ENCODE measurements around the gene SELE. TPM values are rescaled to one million over a fixed set of nuclear protein-coding genes. Genes with fewer than 3 reads are reported as not detected.

Gene SELE
- polyA plus RNA-seq, 2 of the 4 experiments (the other 2 are of a cell fraction) = not detected

DNA sequence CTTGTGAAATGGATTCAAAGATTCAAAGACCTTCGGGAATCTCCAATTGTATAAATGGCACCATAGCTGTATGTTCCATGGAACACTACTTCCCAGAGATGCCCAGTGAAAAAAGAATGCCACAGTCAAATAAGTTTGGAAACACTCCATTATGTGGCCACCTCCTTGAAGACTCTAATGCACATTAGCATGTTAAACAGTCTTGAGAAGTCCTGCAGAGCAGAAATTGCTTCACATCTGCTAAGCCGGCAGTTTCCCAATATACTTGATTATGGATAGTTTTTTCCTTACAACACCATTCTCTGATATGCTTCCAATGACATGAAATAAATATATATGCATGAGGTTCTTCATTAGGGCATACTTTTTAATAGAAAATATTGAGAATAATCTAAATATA, 12.7 kb upstream of the SELE start:
- Histone ChIP-seq H3K27ac (no peak overlapping the region), H3K4me1 (no peaks in the 10 kb centered on the region), H3K4me3 (no peak overlapping the region), H3K9me3 (no peaks in the 10 kb centered on the region), H3K4me2 (no peak overlapping the region)
- no peak for TF ChIP-seq KDM1A (IDR thresholded peaks at IDR 0.05; ENCODE audit: low read depth)
- no peak for TF ChIP-seq RFX5 (IDR thresholded peaks at IDR 0.05)
- DNase-seq (ENCODE audit: low read depth in 1 of 2, low spot score in 1 of 2) = no peak
- 63% methylated on average over 2 of the region's 2 CpGs for WGBS (ENCODE audit: missing lambda C conversion rate)
- no peak for FAIRE-seq
- ATAC-seq = no peak
- ChIA-PET CTCF (interaction anchor here (0.9 kb wide), 1 partner anchor 9 kb away, joined by 3 read pairs; no protein-coding TSS in a partner anchor), POLR2A (no interaction called here)

DNA sequence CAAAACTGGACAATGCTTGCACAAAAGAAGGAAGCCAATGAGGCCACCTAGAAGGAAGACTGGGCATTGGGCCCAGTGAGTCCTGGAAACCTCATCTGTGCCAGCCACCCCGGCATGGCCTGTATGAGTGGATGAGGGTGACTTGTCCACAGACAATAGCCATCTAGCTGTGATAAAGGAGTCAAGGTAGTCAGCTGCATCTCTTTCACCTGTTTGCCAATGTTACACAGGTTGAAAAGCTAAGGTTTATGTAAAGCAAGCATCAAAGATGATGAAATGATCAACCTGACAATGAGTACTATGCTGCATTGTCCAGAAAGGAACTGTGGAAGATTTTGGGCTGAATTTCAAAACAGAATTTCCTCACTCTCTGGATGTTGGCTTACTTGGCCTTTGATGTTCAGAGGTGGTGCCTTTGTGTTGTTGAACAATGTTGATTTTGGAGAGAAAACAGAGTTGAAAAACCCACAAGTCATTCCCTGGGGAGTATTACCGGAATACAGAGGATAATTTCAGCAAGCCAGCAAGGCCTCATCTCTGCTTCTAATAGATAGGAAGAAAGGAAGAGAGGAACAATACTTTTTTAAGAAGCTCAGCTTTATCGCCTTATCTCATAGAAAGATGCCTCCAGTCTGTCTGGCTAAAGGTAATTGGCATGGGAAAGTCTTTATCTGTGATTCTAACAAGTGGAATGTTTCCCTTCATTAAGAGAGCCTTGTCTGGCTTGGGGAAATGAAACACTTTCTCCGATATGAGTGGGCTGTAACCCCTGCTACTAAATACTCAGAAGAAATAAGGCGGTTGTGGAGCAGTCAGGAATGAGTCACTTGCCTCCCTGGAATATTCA, 11.4 kb upstream of the SELE start:
- ChIA-PET CTCF (interaction anchor here (0.9 kb wide), 1 partner anchor 10 kb away, joined by 3 read pairs; no protein-coding TSS in a partner anchor), POLR2A (no interaction called here)
- no peak for TF ChIP-seq MAX (IDR thresholded peaks at IDR 0.05)
- TF ChIP-seq CHD4 (IDR thresholded peaks at IDR 0.05; ENCODE audit: borderline replicate concordance) = no peak
- TF ChIP-seq ZFP36 (IDR thresholded peaks at IDR 0.05; ENCODE audit: borderline replicate concordance, partially characterized antibody) = no peak
- TF ChIP-seq HOXA7 (CRISPR knock-in tag; IDR thresholded peaks at IDR 0.05) = no peak
- no peak for TF ChIP-seq HDAC2 (IDR thresholded peaks at IDR 0.05)
- no peak for TF ChIP-seq USF2 (IDR thresholded peaks at IDR 0.05)
- no peak for TF ChIP-seq ZNF302 (CRISPR knock-in tag; IDR thresholded peaks at IDR 0.05)
- no peak for TF ChIP-seq RCOR1 (IDR thresholded peaks at IDR 0.05; ENCODE audit: low read depth, low read length)
- TF ChIP-seq CHD2 (IDR thresholded peaks at IDR 0.05; ENCODE audit: low read length, partially characterized antibody) = no peak
- no peak for TF ChIP-seq FOXS1 (CRISPR knock-in tag; IDR thresholded peaks at IDR 0.05)
- TF ChIP-seq, protein P1, sequence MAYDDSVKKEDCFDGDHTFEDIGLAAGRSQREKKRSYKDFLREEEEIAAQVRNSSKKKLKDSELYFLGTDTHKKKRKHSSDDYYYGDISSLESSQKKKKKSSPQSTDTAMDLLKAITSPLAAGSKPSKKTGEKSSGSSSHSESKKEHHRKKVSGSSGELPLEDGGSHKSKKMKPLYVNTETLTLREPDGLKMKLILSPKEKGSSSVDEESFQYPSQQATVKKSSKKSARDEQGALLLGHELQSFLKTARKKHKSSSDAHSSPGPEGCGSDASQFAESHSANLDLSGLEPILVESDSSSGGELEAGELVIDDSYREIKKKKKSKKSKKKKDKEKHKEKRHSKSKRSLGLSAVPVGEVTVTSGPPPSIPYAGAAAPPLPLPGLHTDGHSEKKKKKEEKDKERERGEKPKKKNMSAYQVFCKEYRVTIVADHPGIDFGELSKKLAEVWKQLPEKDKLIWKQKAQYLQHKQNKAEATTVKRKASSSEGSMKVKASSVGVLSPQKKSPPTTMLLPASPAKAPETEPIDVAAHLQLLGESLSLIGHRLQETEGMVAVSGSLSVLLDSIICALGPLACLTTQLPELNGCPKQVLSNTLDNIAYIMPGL (CRISPR knock-in tag; IDR thresholded peaks at IDR 0.05; ENCODE audit: borderline replicate concordance) = no peak
- TF ChIP-seq TP53 (CRISPR knock-in tag; IDR thresholded peaks at IDR 0.05) = no peak
- no peak for TF ChIP-seq SMC3 (IDR thresholded peaks at IDR 0.05)
- no peak for TF ChIP-seq SREBF2 (IDR thresholded peaks at IDR 0.05)
- TF ChIP-seq FOSL2 (IDR thresholded peaks at IDR 0.05) = no peak
- no peak for TF ChIP-seq FOSL2 (CRISPR knock-in tag; IDR thresholded peaks at IDR 0.05)
- Histone ChIP-seq H3K9me3 (no peaks in the 10 kb centered on the region), H3K4me3 (no peak overlapping the region), H3K4me1 (no peaks in the 10 kb centered on the region), H3K27ac (no peak overlapping the region), H3K4me2 (no peak overlapping the region)
- 40% methylated on average over 5 of the region's 5 CpGs for WGBS (ENCODE audit: missing lambda C conversion rate)
- no peak for ATAC-seq
- no peak for FAIRE-seq
- no peak for DNase-seq (ENCODE audit: low read depth in 1 of 2, low spot score in 1 of 2)

DNA sequence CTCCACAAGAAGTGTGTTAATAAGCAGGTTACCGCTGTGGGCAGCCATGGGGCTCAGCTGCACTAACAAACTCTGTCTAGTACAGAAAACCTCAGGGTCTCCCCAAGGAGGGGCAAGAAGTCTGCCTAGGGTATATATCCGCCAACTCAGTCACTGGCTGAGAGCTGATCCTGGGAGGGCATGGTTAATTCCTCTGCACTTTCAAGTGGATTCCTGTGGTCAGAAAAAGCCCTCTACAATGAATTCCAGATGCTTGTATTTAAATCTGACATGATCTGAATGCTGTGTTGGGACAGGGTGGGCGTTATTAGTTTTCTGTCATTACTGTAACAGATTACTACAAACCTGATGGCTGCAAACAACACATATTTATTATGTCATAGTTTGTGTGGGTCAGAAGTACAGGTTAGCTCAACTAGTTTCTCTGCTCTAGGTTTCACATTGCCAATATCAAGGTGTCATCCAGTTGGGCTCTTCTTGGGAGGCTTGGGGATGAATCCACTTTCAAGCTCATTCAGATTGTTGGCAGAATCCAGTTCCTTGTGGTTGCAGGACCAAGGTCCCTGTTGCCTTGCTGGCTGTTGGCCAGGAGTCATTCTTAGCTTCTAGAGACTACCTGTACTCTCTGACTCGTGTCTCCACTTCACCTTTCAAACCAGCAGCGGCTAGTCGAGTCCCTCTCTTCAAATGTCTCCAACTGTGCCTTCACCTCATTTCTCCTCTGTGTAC, 8.0 kb upstream of the SELE start:
- ChIA-PET POLR2A (no interaction called here), CTCF (no interaction called here)
- no peak overlapping the region for H3K4me3 ChIP-seq
- H3K9me3 ChIP-seq = no peaks in the 10 kb centered on the region
- no peaks in the 10 kb centered on the region for H3K4me1 ChIP-seq
- WGBS (ENCODE audit: missing lambda C conversion rate) = 36% methylated on average over 6 of the region's 6 CpGs
- FAIRE-seq = no peak
- H3K27ac ChIP-seq = no peak overlapping the region
- no peak for DNase-seq (ENCODE audit: low read depth in 1 of 2, low spot score in 1 of 2)
- H3K4me2 ChIP-seq = no peak overlapping the region
- ATAC-seq = no peak
- TF ChIP-seq ZNF302 (CRISPR knock-in tag; IDR thresholded peaks at IDR 0.05) (no peak), POLR2A (IDR thresholded peaks at IDR 0.05; ENCODE audit: low read length) (no peak), RCOR1 (IDR thresholded peaks at IDR 0.05; ENCODE audit: low read depth, low read length) (no peak), USF2 (IDR thresholded peaks at IDR 0.05) (no peak), SMC3 (IDR thresholded peaks at IDR 0.05) (no peak), ZSCAN20 (CRISPR knock-in tag; IDR thresholded peaks at IDR 0.05) (no peak), KDM5A (IDR thresholded peaks at IDR 0.05) (no peak), POLR2AphosphoS2 (conservative IDR thresholded peaks at IDR 0.05; ENCODE audit: low read length) (no peak), RNF2 (IDR thresholded peaks at IDR 0.05; ENCODE audit: borderline replicate concordance, low read depth) (no peak)
- TF ChIP-seq, protein P1 (CRISPR knock-in tag; IDR thresholded peaks at IDR 0.05; ENCODE audit: borderline replicate concordance) = no peak
- TF ChIP-seq, protein P2, sequence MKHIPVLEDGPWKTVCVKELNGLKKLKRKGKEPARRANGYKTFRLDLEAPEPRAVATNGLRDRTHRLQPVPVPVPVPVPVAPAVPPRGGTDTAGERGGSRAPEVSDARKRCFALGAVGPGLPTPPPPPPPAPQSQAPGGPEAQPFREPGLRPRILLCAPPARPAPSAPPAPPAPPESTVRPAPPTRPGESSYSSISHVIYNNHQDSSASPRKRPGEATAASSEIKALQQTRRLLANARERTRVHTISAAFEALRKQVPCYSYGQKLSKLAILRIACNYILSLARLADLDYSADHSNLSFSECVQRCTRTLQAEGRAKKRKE (CRISPR knock-in tag; IDR thresholded peaks at IDR 0.05; ENCODE audit: low read depth) = no peak

Data from A549 (cell line).